Parathyroid adenoma (tissue), 2 donors: ENCODE data around the gene FAM111B.

Experiments used
- H2AFZ ChIP-seq: fragments of 300-600 bp; sonication (generic); one replicate; pipeline ENCODE4 v1.7.0; 2017; ENCODE audit warnings: antibody characterized with exemption, mild to moderate bottlenecking
- H3K27ac ChIP-seq: fragments of 300-600 bp; sonication (generic); one replicate; pipeline ENCODE4 v1.7.0; 2017
- H3K27me3 ChIP-seq: fragments of 300-600 bp; sonication (generic); one replicate; pipeline ENCODE4 v1.7.0; 2017; ENCODE audit warnings: low read length; ENCODE audit not compliant: control insufficient read depth, insufficient read depth
- H3K36me3 ChIP-seq: fragments of 300-600 bp; sonication (generic); one replicate; pipeline ENCODE4 v1.7.0; 2017; ENCODE audit warnings: low read length; ENCODE audit not compliant: control insufficient read depth, insufficient read depth
- H3K4me1 ChIP-seq: fragments of 300-600 bp; sonication (generic); one replicate; pipeline ENCODE4 v1.7.0; 2017; ENCODE audit warnings: control low read depth
- H3K4me2 ChIP-seq: fragments of 300-600 bp; sonication (generic); one replicate; pipeline ENCODE4 v1.7.0; 2017; ENCODE audit warnings: low read length
- H3K4me3 ChIP-seq: fragments of 300-600 bp; sonication (generic); one replicate; pipeline ENCODE4 v1.7.0; 2017; ENCODE audit warnings: low read depth, low read length
- H3K79me2 ChIP-seq: fragments of 300-600 bp; sonication (generic); one replicate; pipeline ENCODE4 v1.7.0; 2017; ENCODE audit warnings: control low read depth
- H3K9ac ChIP-seq: fragments of 300-600 bp; sonication (generic); one replicate; pipeline ENCODE4 v1.7.0; 2017; ENCODE audit warnings: mild to moderate bottlenecking
- H3K9me3 ChIP-seq: fragments of 300-600 bp; sonication (generic); one replicate; pipeline ENCODE4 v1.7.0; 2017; ENCODE audit warnings: low read length; ENCODE audit not compliant: control insufficient read depth
- TF ChIP-seq, protein P1 (sequence below): fragments of 300-600 bp; sonication (generic); IDR thresholded peaks from one replicate; pipeline ENCODE4 v1.7.0; 2017; ENCODE audit warnings: antibody characterized with exemption, mild to moderate bottlenecking
- donor health status: primary hyperparathyroidism.

Gene FAM111B

GRCh38 chr11:59173964-59174663 lies 67.1 kb downstream of the FAM111B start:
- TF ChIP-seq, protein P1, sequence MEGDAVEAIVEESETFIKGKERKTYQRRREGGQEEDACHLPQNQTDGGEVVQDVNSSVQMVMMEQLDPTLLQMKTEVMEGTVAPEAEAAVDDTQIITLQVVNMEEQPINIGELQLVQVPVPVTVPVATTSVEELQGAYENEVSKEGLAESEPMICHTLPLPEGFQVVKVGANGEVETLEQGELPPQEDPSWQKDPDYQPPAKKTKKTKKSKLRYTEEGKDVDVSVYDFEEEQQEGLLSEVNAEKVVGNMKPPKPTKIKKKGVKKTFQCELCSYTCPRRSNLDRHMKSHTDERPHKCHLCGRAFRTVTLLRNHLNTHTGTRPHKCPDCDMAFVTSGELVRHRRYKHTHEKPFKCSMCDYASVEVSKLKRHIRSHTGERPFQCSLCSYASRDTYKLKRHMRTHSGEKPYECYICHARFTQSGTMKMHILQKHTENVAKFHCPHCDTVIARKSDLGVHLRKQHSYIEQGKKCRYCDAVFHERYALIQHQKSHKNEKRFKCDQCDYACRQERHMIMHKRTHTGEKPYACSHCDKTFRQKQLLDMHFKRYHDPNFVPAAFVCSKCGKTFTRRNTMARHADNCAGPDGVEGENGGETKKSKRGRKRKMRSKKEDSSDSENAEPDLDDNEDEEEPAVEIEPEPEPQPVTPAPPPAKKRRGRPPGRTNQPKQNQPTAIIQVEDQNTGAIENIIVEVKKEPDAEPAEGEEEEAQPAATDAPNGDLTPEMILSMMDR: no peak
- Histone ChIP-seq H3K27ac (peak overlapping the region; percentile 29), H3K4me3 (no peak overlapping the region)

DNA sequence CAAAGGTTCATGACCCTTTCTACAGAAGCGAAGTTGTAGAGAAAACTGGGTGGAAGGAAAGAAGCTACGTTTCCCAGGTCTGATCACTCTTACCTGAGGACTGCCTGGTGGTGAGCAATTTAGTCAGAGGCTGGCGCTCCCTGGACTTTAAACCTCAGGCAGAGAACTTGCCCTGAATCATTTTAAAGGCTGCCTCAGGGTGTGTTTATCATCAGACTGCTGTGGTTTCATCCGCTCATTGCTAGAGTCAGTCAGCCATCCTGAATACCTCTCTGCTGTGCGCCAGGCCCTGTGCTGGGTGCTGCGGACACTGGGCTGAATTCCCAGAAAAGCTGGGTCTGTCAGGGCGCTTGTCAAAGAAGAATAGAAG lies 67.6 kb downstream of the FAM111B start:
- H3K79me2 ChIP-seq: no peaks in the 10 kb centered on the region
- H3K27ac ChIP-seq: no peak overlapping the region
- H3K36me3 ChIP-seq: no peaks in the 10 kb centered on the region
- TF ChIP-seq, protein P1: no peak
- H3K4me2 ChIP-seq: no peak overlapping the region
- H3K27me3 ChIP-seq: no peaks in the 10 kb centered on the region
- no peak overlapping the region for H3K4me3 ChIP-seq
- no peak overlapping the region for H3K9ac ChIP-seq
- H2AFZ ChIP-seq: no peak overlapping the region
- peaks cover 2% of the 10 kb centered on the region for H3K4me1 ChIP-seq
- no peaks in the 10 kb centered on the region for H3K9me3 ChIP-seq

More at GRCh38 chr11:59173964-59174663, 67.1 kb downstream of the FAM111B start:
- Histone ChIP-seq H3K9ac (no peak overlapping the region), H3K4me1 (peaks cover 2% of the 10 kb centered on the region), H2AFZ (peak overlapping the region; percentile 33), H3K27me3 (no peaks in the 10 kb centered on the region), H3K79me2 (no peaks in the 10 kb centered on the region), H3K4me2 (no peak overlapping the region), H3K9me3 (no peaks in the 10 kb centered on the region), H3K36me3 (no peaks in the 10 kb centered on the region)

- Histone ChIP-seq H3K27ac (no peak overlapping the region), H3K9ac (no peak overlapping the region)
- TF ChIP-seq, protein P1: no peak
Observed at GRCh38 chr11:59175091-59175501, 68.1 kb downstream of the FAM111B start.

DNA sequence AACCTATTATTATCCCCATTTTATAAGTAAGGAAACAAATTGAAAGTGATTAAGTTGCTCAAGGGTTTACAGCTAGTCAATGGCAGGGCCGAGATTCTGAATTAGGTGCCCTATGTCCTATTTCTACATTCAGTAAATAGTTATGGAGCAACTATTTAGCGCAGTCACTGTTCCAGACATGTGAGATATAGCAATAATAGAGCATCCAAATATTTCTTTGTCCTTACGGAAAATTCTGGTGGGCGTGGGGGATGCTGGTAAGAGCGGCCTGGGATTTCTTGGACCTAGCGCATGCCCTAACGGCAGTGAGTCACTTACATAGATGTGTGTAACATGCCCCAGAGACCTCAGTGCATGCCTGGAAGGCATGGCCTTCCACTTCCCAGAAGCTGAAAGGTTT lies 69.3 kb downstream of the FAM111B start:
- no peak overlapping the region for H2AFZ ChIP-seq
- no peak overlapping the region for H3K4me3 ChIP-seq
- no peaks in the 10 kb centered on the region for H3K79me2 ChIP-seq
- H3K36me3 ChIP-seq: no peaks in the 10 kb centered on the region
- H3K9ac ChIP-seq: no peak overlapping the region
- H3K27ac ChIP-seq: no peak overlapping the region
- TF ChIP-seq, protein P1: no peak
- no peak overlapping the region for H3K4me2 ChIP-seq
- no peaks in the 10 kb centered on the region for H3K27me3 ChIP-seq
- no peaks in the 10 kb centered on the region for H3K9me3 ChIP-seq
- H3K4me1 ChIP-seq: peaks cover 2% of the 10 kb centered on the region

More at GRCh38 chr11:59175091-59175501, 68.1 kb downstream of the FAM111B start:
- H3K79me2 ChIP-seq: no peaks in the 10 kb centered on the region
- no peak overlapping the region for H3K4me3 ChIP-seq
- no peak overlapping the region for H3K4me2 ChIP-seq
- no peak overlapping the region for H2AFZ ChIP-seq
- H3K27me3 ChIP-seq: no peaks in the 10 kb centered on the region
- H3K4me1 ChIP-seq: peaks cover 2% of the 10 kb centered on the region
- H3K36me3 ChIP-seq: no peaks in the 10 kb centered on the region
- H3K9me3 ChIP-seq: no peaks in the 10 kb centered on the region
